ENCODE results near the gene BOLA1. TPM values are rescaled to one million over a fixed set of nuclear protein-coding genes. Genes with fewer than 3 reads are reported as not detected.

BOLA1 gene
- total RNA-seq, 1 experiment from 2014 or later = 6.0 TPM

DNA sequence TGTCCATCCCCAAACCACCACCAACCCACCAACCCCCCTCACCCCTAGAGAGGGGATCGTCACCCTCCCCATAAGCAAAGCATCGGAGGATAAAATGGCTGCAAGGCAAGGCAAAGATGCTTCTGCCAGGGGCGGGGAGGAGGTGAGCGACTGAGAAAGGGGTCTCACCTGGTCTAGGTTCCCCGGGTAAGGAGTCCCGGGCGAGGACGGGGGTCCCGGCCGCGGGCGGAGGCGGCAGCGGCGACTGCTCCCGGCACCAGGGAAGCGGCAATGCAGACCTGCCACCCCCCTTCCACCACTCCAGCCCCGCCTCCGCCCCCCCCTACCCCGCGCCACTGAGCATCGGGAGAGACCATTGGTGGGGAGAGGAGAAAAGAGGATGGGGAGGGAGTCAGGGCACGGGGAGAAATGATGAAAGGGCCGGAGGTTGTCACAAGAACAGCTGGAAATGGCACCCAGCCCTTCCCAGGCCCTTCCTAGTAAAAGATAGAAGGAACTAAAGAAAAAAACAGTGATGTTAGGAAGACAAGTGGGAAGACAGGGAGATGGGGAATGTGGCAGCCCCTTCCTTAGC is 18.3 kb downstream of the BOLA1 start, which contains the start of gene SV2A:
Gene SV2A (minus strand): TSS at position 274 of the 574 bp plus-strand sequence. CDS start 4,004 bp downstream, outside the sequence.
- Histone ChIP-seq H2BK120ac (ENCODE audit: low read depth, low read length, poor library complexity, severe bottlenecking) (no peak within 1 kb of the TSS), H2BK5ac (ENCODE audit: insufficient read length, low read length) (no peak within 1 kb of the TSS), H3K27ac (ENCODE audit: insufficient read length, low read depth, low read length) (no peak within 1 kb of the TSS), H3K4me1 (ENCODE audit: insufficient read depth, low read length) (peaks cover 8% of the 10 kb centered on the region; the same call in 1 of the 2 replicates), H3K14ac (ENCODE audit: insufficient read depth, low read length) (no peak within 1 kb of the TSS), H3K4me2 (ENCODE audit: insufficient read depth, insufficient read length, low read length) (peak within 1 kb of the TSS; percentile 65), H2AFZ (ENCODE audit: low read length) (no peak within 1 kb of the TSS), H3K56ac (ENCODE audit: insufficient read length, low read depth, low read length) (no peak within 1 kb of the TSS), H3K79me1 (ENCODE audit: insufficient read depth, low read depth, low read length, poor library complexity, severe bottlenecking) (no peaks in the 10 kb centered on the region), H3K79me2 (ENCODE audit: insufficient read depth, low read length) (no peaks in the 10 kb centered on the region; the same call in 1 of the 2 replicates), H4K5ac (ENCODE audit: insufficient read length, low read depth, low read length) (no peak within 1 kb of the TSS), H3K9ac (ENCODE audit: extremely low read depth, insufficient read length, low read length) (peak within 1 kb of the TSS; percentile 53), H3T11ph (ENCODE audit: low read length) (no peak within 1 kb of the TSS), H3K23me2 (ENCODE audit: insufficient read length, low read depth, low read length, poor library complexity, severe bottlenecking) (peaks cover 13% of the 10 kb centered on the region), H2BK15ac (ENCODE audit: low read depth, low read length) (no peak within 1 kb of the TSS), H3K27me3 (ENCODE audit: insufficient read depth, low read length) (no peaks in the 10 kb centered on the region), H4K8ac (replicated peaks; ENCODE audit: insufficient read length, low read depth, low read length) (no peak within 1 kb of the TSS), H2BK12ac (ENCODE audit: insufficient read length, low read depth, low read length) (no peak within 1 kb of the TSS), H4K91ac (ENCODE audit: insufficient read length, low read depth, low read length) (no peak within 1 kb of the TSS), H3K9me3 (ENCODE audit: control insufficient read depth, low read depth, low read length) (no peaks in the 10 kb centered on the region), H3K18ac (ENCODE audit: insufficient read length, low read depth, low read length) (no peak within 1 kb of the TSS), H3K23ac (ENCODE audit: insufficient read length, low read depth, low read length) (no peak within 1 kb of the TSS), H2AK5ac (ENCODE audit: insufficient read length, low read length) (no peak within 1 kb of the TSS), H4K20me1 (ENCODE audit: control insufficient read depth, insufficient read depth, insufficient read length) (no peaks in the 10 kb centered on the region), H3K4ac (ENCODE audit: low read depth, low read length) (no peak within 1 kb of the TSS), H2BK20ac (ENCODE audit: low read depth, low read length, poor library complexity, severe bottlenecking) (no peak within 1 kb of the TSS)
- Mint-ChIP-seq H3K27me3 (ENCODE audit: low read depth) (no peaks in the 10 kb centered on the region), H3K9me3 (no peaks in the 10 kb centered on the region), H3K4me3 (peak within 1 kb of the TSS; percentile 88 to 98), H3K4me1 (peaks cover 27 to 31% of the 10 kb centered on the region in 2 experiments), H3K36me3 (ENCODE audit: insufficient read depth in 1 of 3, low read depth in 3 of 3) (peaks cover 11 to 23% (median 18%) of the 10 kb centered on the region in 3 experiments; a peak in 6 of 7 replicates), H3K27ac (peak within 1 kb of the TSS; percentile 76 to 97 (median 83); a peak in 4 of 7 replicates)
- peak; percentile 86 for DNase-seq
- TF ChIP-seq, protein P1, sequence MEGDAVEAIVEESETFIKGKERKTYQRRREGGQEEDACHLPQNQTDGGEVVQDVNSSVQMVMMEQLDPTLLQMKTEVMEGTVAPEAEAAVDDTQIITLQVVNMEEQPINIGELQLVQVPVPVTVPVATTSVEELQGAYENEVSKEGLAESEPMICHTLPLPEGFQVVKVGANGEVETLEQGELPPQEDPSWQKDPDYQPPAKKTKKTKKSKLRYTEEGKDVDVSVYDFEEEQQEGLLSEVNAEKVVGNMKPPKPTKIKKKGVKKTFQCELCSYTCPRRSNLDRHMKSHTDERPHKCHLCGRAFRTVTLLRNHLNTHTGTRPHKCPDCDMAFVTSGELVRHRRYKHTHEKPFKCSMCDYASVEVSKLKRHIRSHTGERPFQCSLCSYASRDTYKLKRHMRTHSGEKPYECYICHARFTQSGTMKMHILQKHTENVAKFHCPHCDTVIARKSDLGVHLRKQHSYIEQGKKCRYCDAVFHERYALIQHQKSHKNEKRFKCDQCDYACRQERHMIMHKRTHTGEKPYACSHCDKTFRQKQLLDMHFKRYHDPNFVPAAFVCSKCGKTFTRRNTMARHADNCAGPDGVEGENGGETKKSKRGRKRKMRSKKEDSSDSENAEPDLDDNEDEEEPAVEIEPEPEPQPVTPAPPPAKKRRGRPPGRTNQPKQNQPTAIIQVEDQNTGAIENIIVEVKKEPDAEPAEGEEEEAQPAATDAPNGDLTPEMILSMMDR (conservative IDR thresholded peaks at IDR 0.05) = no peak
- no CpG with 5 or more reads among the region's 24 CpGs for WGBS (ENCODE audit: extremely low coverage, insufficient read length, low lambda C conversion rate)

Data from H9 (cell line).